CD8-positive, alpha-beta memory T cell (primary cell): ENCODE measurements around the gene APC. TPM values are rescaled to one million over a fixed set of nuclear protein-coding genes. Genes with fewer than 3 reads are reported as not detected.
A peak's percentile ranks its signal among the peaks of the same experiment; 100 is the strongest.

Experiments
- CTCF ChIA-PET: fragments of 350-600 bp; sonication (Branson Sonifier 250); formaldehyde crosslinking; loops from one replicate; lab custom pipeline; 2021; ENCODE audit warnings: antibody characterized with exemption; lab: Charles Lee
- POLR2A ChIA-PET: fragments of 350-600 bp; sonication (Branson Sonifier 250); formaldehyde crosslinking; loops from one replicate; lab custom pipeline; 2021; ENCODE audit warnings: antibody characterized with exemption; lab: Charles Lee
- DNase-seq, 5 donors: peaks; one replicate each; pipeline versions ENCODE4 v3.0.0 to v3.0.0-alpha.2; 2020 to 2022; ENCODE audit warnings: mixed read lengths in 1 of 5
- H3K27ac ChIP-seq: one replicate; pipeline ENCODE4 v1.7.0; 2013; ENCODE audit warnings: low read depth, mild to moderate bottlenecking, low read length, moderate library complexity
- H3K27me3 ChIP-seq: 2 replicates; pipeline ENCODE4 v1.7.0; 2013; ENCODE audit warnings: low read length, mild to moderate bottlenecking; ENCODE audit not compliant: insufficient read depth, poor library complexity, severe bottlenecking
- H3K36me3 ChIP-seq: 2 replicates; pipeline ENCODE4 v1.7.0; 2013; ENCODE audit warnings: mild to moderate bottlenecking, low read length, moderate library complexity; ENCODE audit not compliant: insufficient read depth
- H3K4me1 ChIP-seq: 2 replicates; pipeline ENCODE4 v1.7.0; 2013; ENCODE audit warnings: mild to moderate bottlenecking, low read length, moderate library complexity; ENCODE audit not compliant: insufficient read depth
- H3K4me3 ChIP-seq: 2 replicates; pipeline ENCODE4 v1.7.0; 2013; ENCODE audit warnings: mild to moderate bottlenecking, low read length
- H3K9me3 ChIP-seq: 2 replicates; pipeline ENCODE4 v1.7.0; 2013; ENCODE audit warnings: mild to moderate bottlenecking, low read length
- H3K27ac Mint-ChIP-seq, 8 donors: one replicate each; pipeline ENCODE4 v1.8.0; 2020 to 2021; ENCODE audit warnings: mixed read lengths in 8 of 8, mild to moderate bottlenecking in 6 of 8, inconsistent platforms in 3 of 8, moderate library complexity in 3 of 8
- H3K27me3 Mint-ChIP-seq, 2 donors: one replicate each; pipeline ENCODE4 v1.8.0; 2020 to 2021; ENCODE audit warnings: mixed read lengths in 2 of 2, mild to moderate bottlenecking in 1 of 2, moderate library complexity in 1 of 2
- H3K36me3 Mint-ChIP-seq, 3 donors: one replicate each; pipeline ENCODE4 v1.8.0; 2020 to 2021; ENCODE audit warnings: mixed read lengths in 3 of 3, inconsistent platforms in 1 of 3, mild to moderate bottlenecking in 1 of 3
- H3K4me1 Mint-ChIP-seq, 3 donors: one replicate each; pipeline ENCODE4 v1.8.0; 2020 to 2021; ENCODE audit warnings: mixed read lengths in 3 of 3, inconsistent platforms in 1 of 3, mild to moderate bottlenecking in 1 of 3
- H3K4me3 Mint-ChIP-seq, 7 donors: one replicate each; pipeline ENCODE4 v1.8.0; 2020 to 2021; ENCODE audit warnings: mixed read lengths in 7 of 7, mild to moderate bottlenecking in 6 of 7, moderate library complexity in 4 of 7, inconsistent platforms in 2 of 7
- H3K9me3 Mint-ChIP-seq, 5 donors: one replicate each; pipeline ENCODE4 v1.8.0; 2020 to 2022; ENCODE audit warnings: mixed read lengths in 5 of 5, mild to moderate bottlenecking in 3 of 5, moderate library complexity in 2 of 5, inconsistent platforms in 1 of 5
- polyA plus RNA-seq: library from polyadenylated mRNA; unstranded; fragments of 300-500 nt; fragmentation: Illumina TruSeq; gene quantifications from one replicate; pipeline ENCODE4 v1.2.3, GENCODE V29; 2021
- total RNA-seq, 2 experiments: library from RNA; stranded (reverse); gene quantifications; one replicate each; pipeline ENCODE4 v1.2.3, GENCODE V29; 2021

The APC gene
- total RNA-seq (10 to 100 TPM; 23.1 to 24.0 TPM), polyA plus RNA-seq (23.0 TPM)

GRCh38 chr5:112737463-112738190, at the start of gene APC:
Gene APC (plus strand): TSS chr5:112737885. CDS start chr5:112754891, 17,006 bp downstream.
- no peaks in the 10 kb centered on the region for H3K27me3 Mint-ChIP-seq
- H3K36me3 Mint-ChIP-seq: peaks cover 0 to 5% (median 3%) of the 10 kb centered on the region in 3 donors
- H3K9me3 ChIP-seq: no peaks in the 10 kb centered on the region
- CTCF ChIA-PET: interaction anchor here (1.0 kb wide), 1 partner anchor 19 kb away, joined by 3 read pairs; no protein-coding TSS in a partner anchor
- peak within 1 kb of the TSS; percentile 10 to 97 (median 91) for H3K27ac Mint-ChIP-seq
- no peaks in the 10 kb centered on the region for H3K27me3 ChIP-seq
- H3K4me3 Mint-ChIP-seq: peak within 1 kb of the TSS; percentile 86 to 99 (median 96)
- no peaks in the 10 kb centered on the region for H3K9me3 Mint-ChIP-seq
- H3K36me3 ChIP-seq: no peaks in the 10 kb centered on the region
- H3K4me1 ChIP-seq: peaks cover 12% of the 10 kb centered on the region
- peak within 1 kb of the TSS; percentile 49 for H3K27ac ChIP-seq
- POLR2A ChIA-PET: interaction anchor here (0.9 kb wide), 1 partner anchor 29 kb away, joined by 5 read pairs; no protein-coding TSS in a partner anchor
- peak; percentile 68 to 85 (median 78) for DNase-seq
- peak within 1 kb of the TSS; percentile 78 for H3K4me3 ChIP-seq
- H3K4me1 Mint-ChIP-seq: peaks cover 21 to 42% (median 37%) of the 10 kb centered on the region in 3 donors

- Histone ChIP-seq H3K36me3 (no peaks in the 10 kb centered on the region), H3K4me1 (no peaks in the 10 kb centered on the region), H3K9me3 (no peaks in the 10 kb centered on the region), H3K27ac (no peak overlapping the region), H3K27me3 (no peaks in the 10 kb centered on the region), H3K4me3 (no peak overlapping the region)
- Mint-ChIP-seq H3K9me3 (peaks cover 0 to 6% (median 3%) of the 10 kb centered on the region in 5 donors), H3K4me1 (no peaks in the 10 kb centered on the region), H3K27ac (no peak overlapping the region), H3K36me3 (no peaks in the 10 kb centered on the region), H3K27me3 (peaks cover 21 to 46% of the 10 kb centered on the region in 2 donors), H3K4me3 (no peak overlapping the region)
- DNase-seq: no peak
- CTCF ChIA-PET: interaction anchor here (1.2 to 3.2 kb wide), 2 partner anchors 38 to 68 kb away, joined by 3 to 11 read pairs; no protein-coding TSS in a partner anchor
- POLR2A ChIA-PET: no interaction called here
Observed at GRCh38 chr5:112689155-112689909, 48.4 kb upstream of the APC start.

- DNase-seq: no peak
- Mint-ChIP-seq H3K4me1 (no peaks in the 10 kb centered on the region), H3K36me3 (no peaks in the 10 kb centered on the region), H3K27ac (no peak overlapping the region), H3K27me3 (peaks cover 25 to 54% of the 10 kb centered on the region in 2 donors), H3K4me3 (no peak overlapping the region), H3K9me3 (peaks cover 0 to 6% (median 3%) of the 10 kb centered on the region in 5 donors)
- CTCF ChIA-PET: interaction anchor here (0.7 to 3.2 kb wide), 3 partner anchors 37 to 277 kb away, joined by 3 to 11 read pairs (median 3); no protein-coding TSS in a partner anchor
- Histone ChIP-seq H3K4me1 (no peaks in the 10 kb centered on the region), H3K27ac (no peak overlapping the region), H3K36me3 (no peaks in the 10 kb centered on the region), H3K27me3 (peaks cover 6% of the 10 kb centered on the region), H3K9me3 (no peaks in the 10 kb centered on the region), H3K4me3 (no peak overlapping the region)
- POLR2A ChIA-PET: no interaction called here
Observed at GRCh38 chr5:112690605-112691338, 46.9 kb upstream of the APC start.

- no peak overlapping the region for H3K4me3 Mint-ChIP-seq
- peaks cover 0 to 6% (median 3%) of the 10 kb centered on the region in 5 donors for H3K9me3 Mint-ChIP-seq
Observed at GRCh38 chr5:112691339-112691680, 46.4 kb upstream of the APC start.

GRCh38 chr5:112691758-112692157, 45.9 kb upstream of the APC start:
- Histone ChIP-seq H3K9me3 (no peaks in the 10 kb centered on the region), H3K27me3 (peaks cover 6% of the 10 kb centered on the region), H3K4me3 (no peak overlapping the region), H3K36me3 (no peaks in the 10 kb centered on the region), H3K4me1 (no peaks in the 10 kb centered on the region), H3K27ac (no peak overlapping the region)
- peak in 1 of 5 donors; percentile 1 for DNase-seq
- ChIA-PET POLR2A (no interaction called here), CTCF (interaction anchor here (1.3 to 1.5 kb wide), 2 partner anchors 9 to 65 kb away, joined by 4 to 5 read pairs; no protein-coding TSS in a partner anchor)
- H3K9me3 Mint-ChIP-seq: peaks cover 0 to 6% (median 3%) of the 10 kb centered on the region in 5 donors
- no peak overlapping the region for H3K27ac Mint-ChIP-seq
- H3K36me3 Mint-ChIP-seq: no peaks in the 10 kb centered on the region
- H3K4me1 Mint-ChIP-seq: no peaks in the 10 kb centered on the region
- no peak overlapping the region for H3K4me3 Mint-ChIP-seq
- peaks cover 31 to 59% of the 10 kb centered on the region in 2 donors for H3K27me3 Mint-ChIP-seq

More at GRCh38 chr5:112691339-112691680, 46.4 kb upstream of the APC start:
- CTCF ChIA-PET: interaction anchor here (1.3 to 3.2 kb wide), 2 partner anchors 10 to 66 kb away, joined by 4 to 11 read pairs; no protein-coding TSS in a partner anchor
- Mint-ChIP-seq H3K36me3 (no peaks in the 10 kb centered on the region), H3K27ac (no peak overlapping the region), H3K27me3 (peaks cover 29 to 57% of the 10 kb centered on the region in 2 donors), H3K4me1 (no peaks in the 10 kb centered on the region)
- Histone ChIP-seq H3K36me3 (no peaks in the 10 kb centered on the region), H3K27ac (no peak overlapping the region), H3K27me3 (peaks cover 6% of the 10 kb centered on the region), H3K4me3 (no peak overlapping the region), H3K4me1 (no peaks in the 10 kb centered on the region), H3K9me3 (no peaks in the 10 kb centered on the region)
- POLR2A ChIA-PET: no interaction called here
- DNase-seq: no peak

GRCh38 chr5:112692472-112692871, 45.2 kb upstream of the APC start:
- no peaks in the 10 kb centered on the region for H3K4me1 ChIP-seq
- H3K4me3 ChIP-seq: no peak overlapping the region
- Mint-ChIP-seq H3K4me3 (no peak overlapping the region), H3K4me1 (no peaks in the 10 kb centered on the region), H3K27me3 (peaks cover 31 to 56% of the 10 kb centered on the region in 2 donors), H3K9me3 (peaks cover 0 to 6% (median 3%) of the 10 kb centered on the region in 5 donors), H3K27ac (peak overlapping the region in 1 of 8 donors; percentile 30), H3K36me3 (no peaks in the 10 kb centered on the region)
- no peak for DNase-seq
- H3K9me3 ChIP-seq: no peaks in the 10 kb centered on the region
- no peaks in the 10 kb centered on the region for H3K36me3 ChIP-seq
- peaks cover 6% of the 10 kb centered on the region for H3K27me3 ChIP-seq
- no peak overlapping the region for H3K27ac ChIP-seq
- POLR2A ChIA-PET: no interaction called here
- CTCF ChIA-PET: interaction anchor here (0.9 to 1.5 kb wide), 3 partner anchors 9 to 64 kb away, joined by 3 to 5 read pairs (median 4); no protein-coding TSS in a partner anchor

GRCh38 chr5:112693301-112693700, 44.4 kb upstream of the APC start:
- no peak overlapping the region for H3K27ac ChIP-seq
- peaks cover 6% of the 10 kb centered on the region for H3K27me3 ChIP-seq
- no peaks in the 10 kb centered on the region for H3K4me1 ChIP-seq
- H3K9me3 ChIP-seq: no peaks in the 10 kb centered on the region
- ChIA-PET CTCF (interaction anchor here (0.9 to 1.5 kb wide), 3 partner anchors 9 to 64 kb away, joined by 3 to 5 read pairs (median 4); no protein-coding TSS in a partner anchor), POLR2A (no interaction called here)
- no peak overlapping the region for H3K4me3 Mint-ChIP-seq
- no peaks in the 10 kb centered on the region for H3K4me1 Mint-ChIP-seq
- no peak overlapping the region for H3K4me3 ChIP-seq
- H3K36me3 ChIP-seq: no peaks in the 10 kb centered on the region
- no peak for DNase-seq
- no peak overlapping the region for H3K27ac Mint-ChIP-seq
- H3K36me3 Mint-ChIP-seq: no peaks in the 10 kb centered on the region
- peaks cover 0 to 6% (median 3%) of the 10 kb centered on the region in 5 donors for H3K9me3 Mint-ChIP-seq
- H3K27me3 Mint-ChIP-seq: peaks cover 31 to 54% of the 10 kb centered on the region in 2 donors
